HG03460 (cell line): ENCODE data around the gene CDC42EP5.

Experiments used
- ATAC-seq: cut with Tn5 transposase; IDR thresholded peaks from one replicate; pipeline ENCODE4 v1.9.1; 2021; ENCODE audit not compliant: unreplicated experiment

Gene CDC42EP5

GRCh38 chr19:54462655-54463530 is 10.2 kb downstream of the CDC42EP5 start:
- ATAC-seq, result no peak

- ATAC-seq, result no peak
Observed at GRCh38 chr19:54462047-54462654, 10.9 kb downstream of the CDC42EP5 start.

GRCh38 chr19:54461613-54462012 is 11.5 kb downstream of the CDC42EP5 start:
- ATAC-seq, result no peak

- no peak for ATAC-seq
Observed at GRCh38 chr19:54461210-54461609, 11.9 kb downstream of the CDC42EP5 start.

- ATAC-seq, result no peak
Observed at GRCh38 chr19:54460230-54461005, 12.7 kb downstream of the CDC42EP5 start.

- no peak for ATAC-seq
Observed at GRCh38 chr19:54459282-54460229, 13.5 kb downstream of the CDC42EP5 start.

GRCh38 chr19:54458648-54459281 is 14.3 kb downstream of the CDC42EP5 start:
- ATAC-seq, result no peak

- no peak for ATAC-seq
Observed at GRCh38 chr19:54457773-54458647, 15.1 kb downstream of the CDC42EP5 start.

GRCh38 chr19:54456423-54457373 is 16.4 kb downstream of the CDC42EP5 start:
- ATAC-seq, result no peak

- ATAC-seq, result no peak
Observed at GRCh38 chr19:54455786-54456422, 17.2 kb downstream of the CDC42EP5 start.

- no peak for ATAC-seq
Observed at GRCh38 chr19:54454781-54455675, 18.1 kb downstream of the CDC42EP5 start.

GRCh38 chr19:54453921-54454780 is 18.9 kb downstream of the CDC42EP5 start:
- ATAC-seq, result no peak

GRCh38 chr19:54452626-54453025 is 20.5 kb downstream of the CDC42EP5 start:
- ATAC-seq, result no peak

GRCh38 chr19:54451997-54452396 is 21.1 kb downstream of the CDC42EP5 start:
- no peak for ATAC-seq

GRCh38 chr19:54451331-54451871 is 21.7 kb downstream of the CDC42EP5 start:
- ATAC-seq, result no peak
